GOT3 (cell line): ENCODE results near the gene ARHGEF16.

Experiments used
- DNase-seq: peaks from one replicate; lab custom pipeline; 2025; ENCODE audit warnings: mixed read lengths; lab: John Stamatoyannopoulos, UW

ARHGEF16 gene

DNA sequence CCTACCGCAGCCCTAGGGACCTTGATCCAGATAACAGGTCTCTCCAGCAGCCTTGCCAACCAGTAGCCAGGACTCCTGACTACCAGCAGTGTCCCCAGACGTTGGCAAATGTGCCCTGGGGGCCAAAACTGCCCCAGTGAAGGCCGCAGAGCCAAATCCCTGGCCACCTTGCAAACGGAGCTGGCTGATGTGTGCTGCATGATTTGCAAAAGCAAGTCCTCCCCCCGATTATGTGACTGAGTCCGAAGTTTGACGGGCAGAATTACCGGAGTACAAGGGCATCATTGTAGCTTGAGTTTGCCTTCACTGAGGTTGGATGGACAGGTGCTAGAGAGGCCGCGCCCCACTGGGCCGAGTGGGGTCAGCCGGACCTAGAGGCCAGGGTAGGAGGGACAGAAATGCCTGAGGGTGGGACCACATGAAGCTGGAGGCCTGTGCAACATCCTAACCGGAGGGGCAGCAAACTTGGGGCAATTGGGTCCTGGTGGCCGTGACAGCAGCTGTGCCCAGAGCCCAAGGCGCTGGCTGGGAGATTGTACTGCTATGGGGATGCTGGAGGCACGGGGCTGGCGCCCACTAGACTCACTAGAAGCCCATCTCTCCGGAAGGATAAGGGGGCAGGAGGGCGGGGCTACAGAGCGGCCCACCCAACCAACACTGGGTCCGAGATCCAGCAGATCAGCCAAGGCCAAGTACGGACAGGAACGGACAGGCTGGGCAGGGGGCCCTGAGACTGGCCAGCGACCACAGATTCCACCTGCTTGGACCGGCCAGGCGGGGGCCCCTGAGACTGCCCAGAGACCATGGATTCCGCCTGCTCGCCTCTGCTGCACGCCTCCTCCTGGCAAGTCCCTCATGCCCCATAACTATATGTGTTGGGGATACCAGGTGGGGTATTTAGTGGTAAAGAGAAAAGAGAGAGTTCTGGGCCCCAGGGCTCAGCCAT is 2.8 kb downstream of the ARHGEF16 start:
- DNase-seq = no peak

DNA sequence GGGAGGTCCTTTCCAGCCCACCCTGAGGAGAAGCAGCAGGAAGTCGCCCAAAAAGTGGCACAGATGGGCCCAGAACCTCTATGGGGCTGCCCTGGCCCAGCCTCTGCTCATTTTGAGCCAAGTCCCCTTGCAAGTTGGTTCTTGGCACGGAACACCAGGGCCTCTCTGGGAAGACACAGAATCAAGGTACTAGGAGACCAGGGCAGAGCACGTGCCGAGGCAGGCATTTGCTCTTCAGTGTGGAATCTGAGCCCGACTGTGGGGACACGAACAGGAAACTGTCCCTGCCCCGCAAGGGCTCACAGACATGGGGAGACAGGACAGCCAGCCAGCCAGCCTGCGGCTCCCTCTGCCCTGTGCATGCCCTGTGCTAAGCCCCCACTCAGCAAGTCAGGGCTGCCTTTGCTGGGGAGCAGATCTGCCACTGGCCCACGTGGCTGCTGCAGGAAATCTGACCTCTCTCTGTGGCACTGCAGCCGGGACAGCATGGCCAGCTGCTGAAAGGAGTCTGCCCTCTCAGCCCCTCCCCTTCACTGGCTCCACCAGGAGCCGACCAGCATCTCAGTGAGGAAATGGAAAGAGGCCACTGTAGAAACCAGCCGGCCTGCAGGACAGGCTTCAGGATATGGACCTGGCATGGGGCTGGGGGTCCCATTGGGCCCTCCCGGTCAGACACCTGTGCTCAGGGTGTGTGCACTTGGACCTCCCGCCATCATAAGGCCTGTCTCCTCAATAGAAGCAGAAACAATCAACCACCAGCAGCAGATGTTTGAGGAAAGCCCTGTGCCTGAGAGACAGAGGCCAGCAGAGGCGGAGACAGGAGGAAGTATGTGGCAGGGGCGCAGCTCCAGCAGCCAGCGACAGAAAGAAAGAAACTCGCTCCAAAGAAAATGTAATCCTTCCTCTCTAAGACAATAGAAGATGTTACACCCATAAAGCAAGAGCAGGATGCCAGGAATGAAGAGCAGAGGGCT is 3.7 kb downstream of the ARHGEF16 start:
- DNase-seq = no peak

DNA sequence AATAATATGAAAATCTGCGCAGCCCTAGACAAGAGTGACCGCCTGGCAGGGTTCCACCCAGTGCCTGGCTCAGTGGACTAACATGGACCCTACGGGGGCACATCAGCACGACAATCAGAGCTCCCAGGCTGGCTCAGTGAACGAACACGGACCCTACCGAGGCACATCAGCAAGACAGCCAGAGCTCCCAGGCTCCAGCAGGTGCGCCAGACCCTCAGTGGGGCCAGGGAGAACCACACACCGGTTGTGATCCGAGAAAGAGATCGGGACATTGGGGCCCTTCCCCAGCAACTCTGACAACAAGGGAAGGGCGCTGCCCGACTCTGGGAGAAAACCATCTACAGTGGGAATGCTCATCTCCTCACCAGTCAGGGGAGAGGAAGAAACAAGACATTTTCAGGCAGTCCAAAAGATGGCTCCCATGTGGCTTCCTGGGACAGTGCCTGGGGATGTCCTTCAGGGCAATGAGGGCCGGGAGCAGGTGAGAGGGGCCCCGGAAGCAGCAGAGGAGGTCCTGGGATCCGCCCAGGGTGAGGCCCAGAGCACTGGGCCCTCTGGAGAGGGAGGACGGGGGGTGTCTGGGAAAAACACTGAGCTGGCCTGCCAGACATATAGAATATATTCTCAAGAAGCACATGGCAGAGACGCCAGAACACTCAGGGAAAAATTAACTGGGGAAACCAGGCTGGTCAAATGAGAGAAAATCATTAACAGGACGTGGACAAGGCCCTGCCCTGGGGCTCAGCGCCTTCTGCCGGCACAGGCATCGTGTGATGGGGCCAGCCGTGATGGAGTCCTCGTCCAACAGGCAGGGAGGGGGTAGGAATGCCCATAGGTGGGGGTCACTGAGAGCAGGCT is 4.8 kb downstream of the ARHGEF16 start:
- no peak for DNase-seq

DNA sequence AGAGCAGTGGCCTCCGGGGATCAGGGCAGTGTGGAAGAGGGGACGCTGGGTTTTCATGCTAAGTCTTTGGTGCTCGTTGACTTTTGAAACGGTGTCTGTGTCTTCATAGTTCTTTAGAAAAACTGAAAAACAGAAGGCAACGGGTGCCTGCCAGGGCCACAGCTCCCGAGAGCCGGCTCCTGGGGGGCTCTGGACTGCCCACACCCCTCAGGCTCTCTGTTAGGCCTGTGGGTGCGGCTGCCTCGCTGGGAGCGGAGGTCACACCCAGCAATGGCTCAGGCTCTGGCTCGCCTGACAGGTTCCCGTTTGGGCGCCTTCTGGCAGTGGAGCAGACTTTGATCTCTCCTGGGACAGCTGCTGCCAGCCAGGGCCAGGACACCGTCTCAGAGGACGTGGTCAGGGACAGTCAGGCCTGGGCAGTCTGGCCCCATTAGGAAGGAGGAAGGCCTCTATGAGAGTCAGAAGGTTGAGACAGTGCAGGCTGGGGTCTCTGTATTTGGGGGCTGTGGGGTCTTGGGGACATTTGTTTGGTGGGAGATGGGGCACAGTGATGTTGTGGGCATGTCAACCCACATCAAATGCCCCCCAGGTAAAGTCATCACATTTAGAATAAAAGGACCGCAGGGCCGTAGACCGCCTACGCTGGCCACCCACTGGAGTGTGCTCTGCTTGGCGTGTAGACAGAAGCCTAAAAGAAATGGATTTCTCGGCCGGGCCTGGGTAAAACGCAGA is 5.6 kb downstream of the ARHGEF16 start:
- DNase-seq = no peak

DNA sequence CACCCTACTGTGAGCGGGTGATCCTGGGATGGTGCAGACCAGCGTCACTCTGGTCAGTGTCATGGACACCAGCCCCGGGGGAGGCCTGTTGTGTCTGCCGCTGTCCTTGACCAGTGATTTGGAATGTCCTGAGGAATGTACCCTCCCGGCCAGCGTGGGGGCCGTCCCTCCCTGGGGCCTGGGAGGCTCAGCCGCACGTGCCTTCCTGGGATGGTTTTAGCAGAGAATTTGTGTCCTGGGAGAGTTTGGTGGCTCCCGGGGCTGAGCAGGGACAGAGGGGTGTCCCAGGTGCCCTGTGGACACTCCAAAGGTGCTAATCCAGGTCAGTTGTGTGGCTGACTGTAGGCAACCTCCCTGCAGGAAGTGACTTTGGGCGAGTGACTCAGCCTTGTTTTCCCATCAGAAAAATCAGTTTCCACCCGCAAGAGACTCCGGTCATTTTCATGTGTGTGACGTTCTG is 6.2 kb downstream of the ARHGEF16 start:
- no peak for DNase-seq

DNA sequence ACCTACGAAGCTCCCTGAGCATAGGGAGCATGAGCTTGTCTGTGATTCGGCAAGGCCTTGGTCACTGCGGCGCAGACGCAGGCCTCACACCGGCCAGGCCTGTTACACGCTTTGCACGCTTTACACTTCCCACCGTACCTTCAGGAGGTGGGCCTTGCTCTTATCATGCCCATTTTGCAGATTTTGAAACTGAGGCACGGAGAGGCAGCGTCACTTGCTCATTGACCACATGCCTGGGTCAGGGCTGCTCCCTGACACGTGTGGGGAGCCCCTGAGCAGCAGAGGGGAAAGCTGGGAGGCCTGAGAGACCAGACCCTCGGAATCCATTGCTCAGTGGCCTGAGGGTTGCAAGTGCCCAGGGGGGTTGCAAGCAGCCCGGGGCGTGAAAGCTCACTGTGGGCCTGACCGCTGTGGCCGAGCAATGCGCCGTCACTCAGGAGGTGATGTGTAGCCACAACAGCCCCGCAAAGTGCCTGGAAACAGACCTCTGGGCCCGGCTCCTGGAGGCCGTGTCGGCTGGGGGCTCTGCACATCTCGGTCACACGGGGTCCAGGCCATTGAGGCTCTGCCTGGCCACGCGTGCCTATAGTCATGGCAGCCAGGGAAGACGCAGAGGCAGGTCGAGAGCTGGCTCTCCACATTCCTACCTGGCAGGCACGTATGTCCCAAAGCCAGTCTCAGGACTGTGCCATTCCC is 6.9 kb downstream of the ARHGEF16 start:
- no peak for DNase-seq

DNA sequence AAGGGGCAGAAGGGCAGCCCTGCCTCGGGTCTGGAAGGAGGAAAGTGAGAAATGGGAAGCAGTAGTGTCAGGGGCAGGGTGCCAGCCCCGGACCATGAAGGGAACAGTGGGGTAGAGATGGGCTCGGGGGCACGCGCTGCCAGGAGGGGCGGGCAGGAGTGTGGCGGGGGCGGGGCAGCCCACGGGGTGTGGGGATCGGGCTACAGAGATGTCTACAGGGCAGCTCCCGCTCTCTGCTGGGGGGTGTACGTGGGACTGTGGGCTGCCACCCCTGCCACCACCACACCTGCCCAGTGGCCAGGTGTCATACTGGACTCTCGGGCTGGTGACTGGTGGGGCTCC is 7.4 kb downstream of the ARHGEF16 start:
- no peak for DNase-seq

DNA sequence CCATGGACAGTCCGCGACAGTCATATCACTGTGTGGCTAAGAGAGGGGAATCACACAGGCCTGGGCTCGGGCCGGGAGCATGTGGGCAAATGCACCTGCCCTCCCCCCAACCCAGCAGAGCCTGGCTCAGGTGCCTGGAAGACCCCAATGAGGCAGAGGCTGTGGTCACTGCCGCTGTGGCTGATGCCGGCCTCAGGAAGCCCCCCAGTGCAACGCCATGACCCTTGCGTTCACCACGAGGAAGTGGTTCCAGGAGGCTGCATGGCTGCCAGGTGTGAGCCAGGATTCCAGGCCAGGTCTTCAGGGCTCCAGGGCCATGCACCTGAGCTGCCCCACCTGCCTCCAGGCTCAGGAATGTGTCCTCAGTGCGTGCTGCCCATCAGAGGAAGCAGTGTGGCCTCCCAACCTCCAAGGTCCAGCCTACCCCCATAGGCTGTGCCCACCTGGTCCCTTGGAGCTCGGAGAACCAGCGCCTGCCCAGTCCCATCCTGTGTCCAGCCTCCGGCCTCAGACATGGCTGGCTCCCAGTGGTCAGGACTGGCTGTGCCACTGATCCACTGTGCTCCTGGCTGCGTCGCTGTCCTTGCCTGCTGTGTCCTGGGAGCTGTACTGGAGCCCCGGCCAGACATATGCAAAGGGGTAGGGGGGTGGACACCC is 8.0 kb downstream of the ARHGEF16 start:
- DNase-seq = no peak

DNA sequence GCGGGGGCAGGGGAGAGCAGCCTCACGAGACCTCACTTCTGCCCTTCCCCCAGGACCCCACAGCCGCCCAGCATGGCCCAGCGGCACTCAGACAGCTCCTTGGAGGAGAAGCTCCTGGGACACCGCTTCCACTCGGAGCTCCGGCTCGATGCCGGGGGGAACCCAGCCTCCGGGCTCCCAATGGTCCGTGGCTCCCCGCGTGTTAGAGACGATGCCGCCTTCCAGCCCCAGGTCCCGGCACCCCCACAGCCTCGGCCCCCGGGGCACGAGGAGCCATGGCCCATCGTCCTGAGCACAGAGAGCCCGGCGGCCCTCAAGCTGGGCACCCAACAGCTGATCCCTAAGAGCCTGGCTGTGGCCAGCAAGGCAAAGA is 8.5 kb downstream of the ARHGEF16 start:
- DNase-seq = no peak

DNA sequence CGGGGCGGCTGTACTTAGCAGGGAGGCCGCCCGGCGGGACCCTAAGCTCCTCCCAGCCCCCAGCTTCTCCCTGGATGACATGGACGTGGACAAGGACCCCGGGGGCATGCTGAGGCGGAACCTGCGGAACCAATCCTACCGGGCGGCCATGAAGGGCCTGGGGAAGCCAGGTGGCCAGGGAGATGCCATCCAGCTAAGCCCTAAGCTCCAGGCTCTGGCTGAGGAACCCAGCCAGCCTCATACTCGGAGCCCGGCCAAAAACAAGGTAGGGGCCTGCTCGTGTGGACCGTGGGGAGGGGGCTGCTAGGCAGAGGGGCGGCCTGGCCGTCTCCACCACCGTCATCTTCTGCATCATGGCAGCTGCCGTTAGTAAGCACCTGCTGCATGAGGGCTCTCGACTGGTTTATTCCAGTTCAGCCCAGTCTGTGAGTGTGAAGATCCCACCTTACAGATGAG is 9.0 kb downstream of the ARHGEF16 start:
- no peak for DNase-seq

DNA sequence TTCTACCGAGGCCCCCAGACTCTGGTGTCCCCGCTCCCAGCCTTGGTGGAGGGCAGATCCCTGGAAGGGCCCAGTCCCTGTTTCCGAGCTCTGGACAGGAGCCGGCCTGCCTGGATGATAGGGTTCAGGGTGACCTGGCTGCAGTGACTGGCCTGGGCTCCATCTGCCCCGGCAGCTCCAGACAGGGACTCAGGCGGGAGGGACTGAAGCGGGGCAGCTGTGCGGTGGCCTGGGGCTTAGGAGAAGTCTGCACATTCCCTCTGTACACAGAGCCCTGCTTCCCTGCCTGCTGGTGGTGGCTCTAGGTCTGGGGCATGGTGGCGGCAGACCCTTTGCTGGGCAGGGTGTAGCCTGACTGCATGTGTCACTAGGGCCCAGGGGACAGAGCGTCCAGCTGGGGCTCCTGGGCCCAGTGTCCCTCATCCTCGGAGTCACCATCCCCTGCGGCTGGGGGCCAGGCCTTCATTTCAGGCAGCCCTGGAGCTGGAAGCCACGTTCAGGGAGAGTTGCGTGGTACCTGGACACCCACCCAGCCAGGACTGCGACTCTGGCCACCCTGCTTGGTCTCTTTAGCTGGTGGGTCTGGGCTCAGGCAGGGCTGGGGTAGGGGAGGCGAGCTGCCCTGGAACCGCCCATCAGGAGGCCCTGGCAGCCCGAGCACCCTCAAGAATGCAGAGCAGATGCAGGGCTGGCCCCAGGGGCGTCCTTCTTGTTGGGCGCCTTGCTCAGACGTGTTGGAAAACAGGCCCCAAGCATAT is 9.6 kb downstream of the ARHGEF16 start:
- DNase-seq = no peak

DNA sequence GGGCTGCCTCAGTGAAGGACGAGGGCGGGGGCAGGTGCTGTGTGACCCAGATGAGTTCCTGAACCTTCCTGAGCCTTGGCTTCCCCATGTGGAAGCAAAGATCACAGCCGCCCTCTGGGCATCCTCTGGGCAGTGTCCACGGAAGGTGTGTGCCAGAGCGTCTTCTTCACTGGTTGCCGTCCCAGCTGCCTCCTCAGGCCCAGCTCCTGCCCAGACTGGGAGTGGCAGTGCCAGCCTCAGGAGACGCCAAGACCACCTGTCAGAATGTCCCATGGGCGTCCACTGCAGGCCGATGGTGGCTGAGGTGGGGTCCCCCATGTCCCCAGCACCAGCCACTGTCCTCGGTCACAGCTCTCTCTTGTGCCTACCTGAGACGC is 10.2 kb downstream of the ARHGEF16 start:
- DNase-seq = no peak

DNA sequence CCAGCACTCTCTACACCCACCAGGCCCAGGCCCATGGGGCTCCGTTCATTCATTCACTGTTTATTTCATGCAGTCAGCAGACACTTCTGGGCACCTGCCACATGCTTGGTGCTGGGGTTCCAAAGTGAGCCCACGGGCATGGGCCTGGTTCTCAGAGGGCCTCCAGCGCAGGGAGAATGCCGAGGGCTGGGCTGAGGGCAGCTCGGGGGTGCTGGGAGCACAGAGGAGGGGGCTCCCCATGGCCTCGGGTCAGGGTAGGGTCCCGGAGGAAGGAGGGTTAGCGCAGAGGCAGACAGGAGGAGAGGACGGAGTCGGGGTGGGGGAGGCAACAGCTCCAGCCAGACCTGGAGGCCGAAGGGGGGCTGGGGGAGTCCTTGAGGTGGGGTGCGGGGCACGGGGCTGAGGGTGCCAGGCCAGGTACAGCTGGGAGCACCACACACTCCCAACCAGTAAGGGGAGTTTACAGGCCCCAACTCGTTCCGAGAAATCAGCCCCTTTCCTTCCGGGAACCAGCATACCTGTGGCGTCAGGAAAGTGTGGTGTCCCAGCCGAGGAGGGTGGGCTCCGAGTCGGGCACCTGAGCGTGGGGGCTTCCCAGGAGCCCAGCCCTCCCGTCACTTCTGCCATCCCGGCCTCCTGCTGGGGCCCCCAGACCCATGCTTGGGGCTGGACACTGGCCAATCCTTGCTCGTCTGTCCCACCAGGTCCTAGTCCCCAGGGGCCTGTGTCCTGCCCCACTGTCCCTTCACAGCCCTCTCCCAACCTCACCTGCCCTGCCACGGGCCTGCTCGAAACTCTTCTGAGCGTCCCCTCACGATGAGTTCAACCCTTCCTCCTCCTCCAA is 10.8 kb downstream of the ARHGEF16 start:
- DNase-seq = no peak

DNA sequence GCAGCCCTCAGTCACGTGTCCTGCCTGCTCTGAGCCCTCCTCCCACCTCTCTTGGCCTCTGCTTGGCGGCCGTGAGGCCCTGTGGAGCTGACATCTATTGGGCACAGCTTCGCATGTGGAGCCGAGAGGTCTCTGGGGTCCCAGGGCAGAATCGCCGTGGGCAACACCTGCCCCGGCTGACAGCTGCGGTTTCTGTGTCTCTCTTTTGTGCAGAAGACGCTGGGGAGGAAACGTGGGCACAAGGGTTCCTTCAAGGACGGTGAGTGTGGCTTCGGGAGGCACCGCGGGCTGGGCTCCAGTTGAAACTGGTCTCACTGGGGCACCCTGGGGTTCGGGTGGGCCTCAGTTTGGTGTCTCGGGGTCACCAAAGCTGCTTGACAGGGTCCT is 11.5 kb downstream of the ARHGEF16 start:
- DNase-seq = no peak

DNA sequence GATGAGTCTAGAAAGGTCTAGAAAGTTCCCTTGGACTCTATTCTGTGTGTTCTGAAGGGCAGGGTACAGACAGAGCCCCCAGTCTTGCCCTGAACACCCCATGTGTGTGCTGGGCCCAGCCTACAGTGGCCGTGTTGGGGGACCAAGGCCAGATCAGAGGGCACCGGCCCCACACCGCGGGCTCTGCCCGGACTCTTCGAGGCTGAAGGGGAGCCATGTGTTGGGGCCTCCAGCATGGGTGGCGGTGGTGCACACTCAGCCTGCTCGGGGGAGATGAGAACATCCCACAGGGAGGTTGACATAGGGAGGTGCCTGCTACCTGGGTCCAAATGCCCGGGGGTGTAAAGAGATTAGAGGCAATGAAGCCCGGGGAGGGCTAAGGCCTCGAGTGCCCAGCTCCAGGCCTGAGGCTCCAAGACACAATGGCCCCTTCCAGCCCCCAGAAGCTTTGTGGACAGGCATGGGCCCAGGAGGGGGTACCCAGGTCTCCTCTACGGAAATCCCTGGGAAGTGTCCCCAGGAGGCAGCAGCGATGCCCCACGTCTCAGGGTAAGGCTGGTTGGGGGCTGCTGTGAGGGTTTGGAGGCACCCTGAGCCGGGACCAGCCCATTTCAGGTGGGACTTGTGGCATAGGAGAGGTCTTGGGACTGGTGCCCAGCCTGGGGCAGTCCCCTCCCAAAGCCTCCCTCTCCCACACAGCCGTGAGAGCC is 12.1 kb downstream of the ARHGEF16 start:
- no peak for DNase-seq

DNA sequence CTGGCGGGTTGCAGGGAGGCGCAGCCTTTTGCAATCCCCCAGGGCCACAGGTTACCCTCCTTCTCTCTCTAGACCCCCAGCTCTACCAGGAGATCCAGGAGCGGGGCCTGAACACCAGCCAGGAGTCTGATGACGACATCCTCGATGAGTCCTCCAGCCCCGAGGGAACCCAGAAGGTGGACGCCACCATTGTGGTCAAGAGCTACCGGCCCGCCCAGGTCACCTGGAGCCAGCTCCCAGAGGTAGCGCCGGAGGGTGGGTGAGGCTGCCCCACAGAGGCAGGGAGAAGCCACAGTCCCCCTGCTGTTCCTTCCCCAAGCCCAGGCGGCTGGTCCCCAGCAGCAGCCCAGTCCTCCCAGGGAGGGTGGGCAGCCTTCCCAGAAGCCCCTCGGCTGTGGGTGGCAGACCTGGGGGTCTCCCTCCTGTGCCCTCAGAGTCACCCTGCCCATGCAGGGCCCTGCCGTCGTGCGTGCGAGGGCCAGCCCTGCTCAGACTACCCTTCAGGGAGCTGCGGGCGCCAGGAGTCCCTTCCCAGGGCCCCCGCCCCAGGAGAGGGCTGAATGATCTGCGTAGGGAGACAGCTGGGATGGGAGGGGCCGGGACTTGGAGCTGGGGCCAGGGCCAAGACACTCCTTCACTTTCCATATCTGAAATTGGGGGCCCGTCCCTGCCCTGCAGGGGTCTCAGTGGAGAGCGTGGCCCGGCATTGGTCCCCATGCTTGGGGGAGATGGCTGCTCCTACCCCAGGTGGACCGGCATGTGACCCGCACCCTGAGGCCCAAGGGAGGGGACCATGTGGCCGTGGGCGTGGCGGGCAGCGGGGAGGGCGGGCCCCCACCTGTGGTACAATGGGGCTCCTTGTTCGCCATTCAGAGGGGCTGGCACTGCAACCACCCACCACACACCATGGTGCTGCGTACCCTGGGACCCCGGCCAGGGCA is 12.9 kb downstream of the ARHGEF16 start:
- DNase-seq = no peak
